NCI-H2196 (cell line): Measurements from ENCODE around the gene MGAT3.

Experiments used
- DNase-seq: peaks from one replicate; lab custom pipeline; 2025; ENCODE audit not compliant: unreplicated experiment; lab: John Stamatoyannopoulos, UW

Gene MGAT3

GRCh38 chr22:39427751-39428596, 28.8 kb upstream of the MGAT3 start:
- no peak for DNase-seq

DNA sequence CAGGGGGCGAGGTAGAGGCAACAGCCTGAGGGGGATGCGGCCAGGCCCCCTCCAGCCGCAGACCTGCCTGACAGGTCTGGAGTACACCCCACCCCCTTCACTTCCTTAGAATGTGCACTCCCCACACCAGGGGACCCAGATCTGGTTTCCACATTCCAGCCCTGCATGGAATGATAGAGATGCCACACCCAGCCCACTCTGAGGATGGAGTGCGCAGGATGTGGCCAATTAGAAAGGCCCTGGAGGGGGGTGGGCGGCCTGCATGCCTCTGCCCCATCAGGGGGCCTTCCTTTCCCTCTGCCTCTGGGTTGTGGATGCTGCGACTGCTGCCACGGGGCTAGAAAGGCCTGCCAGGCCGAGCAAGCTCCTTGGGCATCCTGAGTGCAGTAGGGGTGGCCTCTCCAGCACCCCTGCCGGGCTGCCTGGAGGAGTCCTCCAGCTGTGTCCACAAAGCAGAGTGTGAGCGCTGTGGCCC, 28.2 kb upstream of the MGAT3 start:
- DNase-seq, result no peak

- DNase-seq, result no peak
Observed at GRCh38 chr22:39429186-39429585, 27.6 kb upstream of the MGAT3 start.

DNA sequence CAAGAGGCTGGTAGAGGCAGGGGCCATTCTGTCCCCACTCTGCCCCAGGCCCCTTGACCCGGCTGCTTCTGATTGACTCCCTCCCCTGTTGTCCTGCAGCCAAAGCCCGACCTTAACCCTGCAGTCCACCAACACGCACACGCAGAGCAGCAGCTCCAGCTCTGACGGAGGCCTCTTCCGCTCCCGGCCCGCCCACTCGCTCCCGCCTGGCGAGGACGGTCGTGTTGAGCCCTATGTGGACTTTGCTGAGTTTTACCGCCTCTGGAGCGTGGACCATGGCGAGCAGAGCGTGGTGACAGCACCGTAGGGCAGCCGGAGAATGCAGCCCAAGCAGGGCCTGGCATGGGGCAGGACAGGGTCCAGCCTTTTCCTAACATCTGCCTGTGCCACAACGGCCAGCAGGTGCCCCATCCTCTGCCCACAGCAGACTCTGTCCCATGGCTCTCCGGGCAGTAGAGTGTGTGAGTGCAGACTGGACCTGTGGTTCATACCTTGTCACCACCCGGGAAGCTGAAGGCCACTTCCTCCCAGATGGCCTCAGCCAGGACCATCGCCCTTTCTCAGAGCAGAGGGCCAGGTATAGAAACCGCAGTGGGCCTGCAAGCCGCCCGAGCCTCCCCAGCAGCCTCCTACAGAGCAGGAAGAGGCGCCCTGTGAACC, 26.8 kb upstream of the MGAT3 start:
- DNase-seq, result no peak

DNA sequence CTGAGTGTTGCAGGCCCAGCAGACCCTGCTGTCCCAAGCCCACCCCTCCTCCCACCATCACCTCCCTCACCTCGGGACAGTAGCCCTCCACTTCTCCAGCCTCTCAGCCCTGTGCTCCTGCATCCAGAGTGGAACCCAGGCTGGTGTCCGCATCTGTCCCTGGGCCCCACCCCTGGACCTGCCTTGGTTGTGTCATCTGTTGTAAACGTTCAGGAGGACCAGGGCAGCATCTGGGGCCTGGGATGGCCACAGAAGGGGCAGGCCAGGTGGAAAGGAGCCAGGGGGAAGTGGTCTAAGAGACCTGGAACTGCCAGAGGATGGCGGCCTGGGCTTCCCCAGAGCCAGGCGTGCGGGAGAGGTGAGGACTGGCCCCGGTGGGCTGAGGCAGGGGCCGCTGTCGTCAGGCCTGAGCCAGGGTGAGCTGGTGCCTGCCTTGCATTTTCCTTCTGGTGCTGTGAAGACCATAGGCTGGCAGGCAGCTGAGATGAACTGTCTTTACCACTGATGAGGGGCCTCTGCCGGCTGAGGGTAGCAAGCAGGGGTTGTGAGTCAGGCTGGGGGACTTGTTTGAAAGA, 26.1 kb upstream of the MGAT3 start:
- no peak for DNase-seq

DNA sequence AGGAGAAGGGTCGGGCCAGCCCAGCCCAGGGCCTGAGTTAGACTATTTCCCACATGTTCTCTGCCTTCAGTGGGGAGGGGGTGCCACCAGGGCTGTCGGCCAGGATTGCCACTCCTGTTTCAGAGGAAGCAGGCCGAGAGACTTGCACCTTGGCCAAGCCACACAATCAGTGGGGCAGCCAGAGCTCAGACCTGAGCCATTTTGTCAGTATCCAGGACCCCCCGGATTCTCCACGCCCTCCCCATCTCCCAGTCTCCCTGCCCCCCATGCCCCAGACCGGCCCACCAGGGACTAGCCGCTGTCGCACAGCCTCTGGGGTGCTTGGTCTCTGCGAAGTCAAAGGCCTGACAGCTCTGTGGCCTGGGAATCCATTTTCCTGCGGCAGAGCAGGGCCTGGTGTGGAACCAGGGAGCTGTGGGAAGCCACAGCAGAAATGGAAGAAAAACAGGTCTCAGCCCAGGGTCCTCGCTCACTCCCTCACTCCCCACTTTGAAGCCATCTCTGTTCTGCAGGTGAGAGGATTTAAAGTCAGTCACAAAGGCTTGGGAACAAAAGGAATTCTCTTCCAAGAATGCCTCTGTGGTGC, 25.5 kb upstream of the MGAT3 start:
- DNase-seq, result no peak

DNA sequence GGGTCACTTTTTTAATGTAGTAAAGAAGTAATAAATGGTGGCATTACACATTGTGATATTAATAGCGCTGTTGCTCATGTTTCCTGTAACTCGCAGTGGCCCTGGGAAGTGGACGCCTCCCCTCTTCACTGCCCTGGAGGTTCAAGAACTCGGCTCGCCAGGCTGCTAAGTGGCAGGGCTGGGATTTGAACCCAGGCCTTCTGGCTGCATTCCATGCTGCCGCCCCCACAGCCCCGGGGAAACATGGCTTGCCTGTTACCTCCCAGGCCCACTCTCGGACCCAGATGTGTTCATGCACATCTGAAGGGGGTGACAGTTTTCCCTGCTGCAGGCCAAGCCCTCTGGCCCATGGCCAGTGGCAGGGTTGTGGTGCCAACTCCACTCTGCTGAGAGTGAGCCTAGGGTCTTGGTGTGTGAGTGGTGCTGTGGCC, 25.0 kb upstream of the MGAT3 start:
- no peak for DNase-seq

- no peak for DNase-seq
Observed at GRCh38 chr22:39432361-39432811, 24.4 kb upstream of the MGAT3 start.

DNA sequence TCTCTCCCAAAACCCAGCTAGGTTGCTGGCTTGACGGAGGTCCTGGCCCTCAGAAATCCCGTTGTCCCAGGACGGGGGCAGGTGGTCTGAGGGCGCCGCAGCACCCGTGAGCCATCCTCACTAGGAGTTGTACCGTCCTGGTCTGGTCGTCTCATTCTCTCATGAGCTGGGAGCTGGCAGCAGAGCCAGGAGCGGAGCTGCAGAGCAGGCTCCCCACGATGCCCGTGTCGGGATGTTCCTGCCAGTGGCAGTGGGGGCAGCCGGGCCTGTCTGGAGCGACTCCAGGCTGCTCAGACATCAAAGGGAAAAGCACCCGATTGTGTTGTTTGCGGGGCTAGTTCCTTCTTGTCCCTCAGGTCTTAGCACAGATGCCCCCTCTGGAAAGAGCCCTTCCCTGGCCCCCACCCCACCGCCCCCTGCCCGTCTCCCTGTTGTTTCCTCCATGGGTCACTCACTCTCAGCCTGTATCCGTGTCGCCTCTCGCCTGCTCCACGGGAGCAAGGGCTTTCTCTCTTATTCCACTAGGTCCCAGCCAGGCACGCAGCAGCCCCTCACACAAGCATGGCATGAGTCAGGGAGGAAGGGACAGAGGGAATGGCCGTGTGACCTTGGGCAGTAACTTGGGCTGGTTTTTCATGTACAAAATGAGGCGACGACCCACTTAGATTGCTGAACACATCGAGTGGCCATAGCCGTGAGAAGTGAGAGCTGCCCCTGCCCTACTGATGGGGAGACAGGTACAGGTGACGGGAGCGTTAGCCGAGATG, 23.2 kb upstream of the MGAT3 start:
- no peak for DNase-seq

DNA sequence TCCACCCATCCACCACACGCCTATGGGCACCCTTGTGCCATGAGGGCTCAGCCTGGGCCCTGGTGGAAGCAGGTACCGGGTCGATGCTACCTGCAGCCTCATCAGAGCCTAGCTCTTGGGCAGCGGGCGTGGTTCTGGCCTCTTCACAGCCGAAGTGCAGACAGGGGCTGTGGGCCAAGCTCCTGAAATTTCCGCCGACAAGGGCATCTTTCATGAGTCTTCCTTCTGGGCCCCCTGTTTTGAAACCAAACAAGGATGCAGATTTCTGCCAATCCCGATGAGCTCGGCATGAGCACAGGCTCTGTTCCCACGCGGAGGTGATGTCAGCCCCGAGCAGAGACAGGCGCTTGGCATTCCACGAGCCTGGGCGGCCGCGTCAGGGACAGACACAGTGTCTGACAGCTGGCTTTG, 22.6 kb upstream of the MGAT3 start:
- DNase-seq, result no peak

DNA sequence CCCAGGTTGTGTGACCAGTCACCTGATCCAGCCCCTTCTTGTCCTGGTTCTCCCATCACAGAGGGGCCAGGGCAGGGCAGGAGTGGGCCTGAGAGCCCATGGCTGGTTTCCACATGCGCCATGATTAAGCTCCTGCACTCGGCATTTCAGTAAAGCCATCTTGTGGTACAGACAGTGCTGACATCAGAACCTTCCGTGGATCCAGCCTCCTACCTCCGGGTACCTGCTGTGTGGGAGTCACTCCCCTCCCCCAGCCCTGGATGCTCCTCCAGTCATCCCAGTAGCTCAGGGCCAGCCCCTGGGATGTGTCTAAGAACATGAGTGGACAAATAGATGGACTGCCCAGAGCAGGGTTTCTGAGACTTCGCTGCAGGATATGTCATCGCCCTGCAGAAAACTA, 22.1 kb upstream of the MGAT3 start:
- DNase-seq, result no peak

DNA sequence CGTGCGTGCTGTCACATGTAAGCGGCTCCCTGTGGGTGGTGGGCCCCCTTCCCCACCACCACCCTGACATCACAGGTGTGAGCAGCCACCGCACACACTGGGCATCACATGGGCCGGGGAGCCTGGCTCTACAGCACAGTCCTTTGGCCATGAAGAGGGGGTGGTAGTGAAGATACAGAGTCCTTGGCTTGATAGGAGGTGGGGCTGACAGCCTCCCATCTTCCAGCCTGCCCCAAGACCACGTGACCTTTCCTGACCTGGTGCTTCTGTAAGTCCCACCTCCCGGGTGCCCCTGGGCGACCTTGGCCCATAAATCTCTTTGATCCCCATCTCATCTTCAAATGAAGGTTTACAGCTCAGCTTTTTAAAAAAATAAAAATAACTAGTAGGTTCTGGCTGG, 21.2 kb upstream of the MGAT3 start:
- no peak for DNase-seq

DNA sequence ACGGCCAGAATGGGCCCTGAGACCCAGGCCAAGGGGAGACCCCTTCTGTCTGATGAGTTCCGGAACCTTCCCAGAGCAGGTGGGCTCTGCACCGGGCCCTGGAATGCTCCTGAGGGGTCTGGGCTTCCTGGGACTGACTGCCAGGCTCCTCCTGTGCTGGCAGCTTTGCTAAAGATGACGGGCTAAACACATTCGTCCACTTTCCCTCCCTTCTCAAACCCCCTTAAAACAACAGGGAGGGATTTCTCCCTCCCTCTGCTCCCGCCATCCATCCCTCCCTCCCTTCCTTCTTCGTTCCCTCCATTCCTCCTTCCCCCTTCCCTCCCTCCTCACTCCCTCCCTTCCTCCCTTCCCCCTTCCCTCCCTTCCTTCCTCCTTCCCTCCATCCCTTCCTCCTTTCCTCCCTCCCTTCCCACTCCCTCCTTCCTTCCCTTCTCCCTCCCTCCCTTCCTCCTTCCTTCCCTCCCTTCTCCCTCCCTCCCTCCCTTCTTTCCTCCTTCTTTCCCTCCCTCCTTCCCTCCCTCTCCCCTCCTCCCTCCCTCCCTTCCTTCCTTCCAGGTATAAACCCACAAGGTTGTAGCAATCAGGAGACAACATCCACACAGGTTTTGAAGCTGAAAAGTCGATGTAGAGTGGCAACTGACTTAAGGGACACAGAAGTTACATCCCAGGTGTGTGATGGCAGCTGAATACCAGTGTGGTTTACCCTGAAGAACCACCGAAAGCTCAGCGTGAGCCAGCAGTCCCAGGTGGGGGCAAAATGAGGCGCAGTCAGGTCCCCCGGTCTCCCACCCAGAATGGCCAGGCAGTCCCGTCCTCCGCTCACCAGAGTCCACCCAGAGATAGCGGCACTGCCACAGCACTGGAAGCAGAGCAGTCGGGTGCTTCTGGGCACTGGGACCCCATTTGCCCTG, 18.8 kb upstream of the MGAT3 start:
- no peak for DNase-seq

GRCh38 chr22:39439170-39439569, 17.6 kb upstream of the MGAT3 start:
- no peak for DNase-seq

GRCh38 chr22:39443398-39443797, 13.4 kb upstream of the MGAT3 start:
- DNase-seq, result no peak

GRCh38 chr22:39444247-39444800, 12.5 kb upstream of the MGAT3 start:
- no peak for DNase-seq

DNA sequence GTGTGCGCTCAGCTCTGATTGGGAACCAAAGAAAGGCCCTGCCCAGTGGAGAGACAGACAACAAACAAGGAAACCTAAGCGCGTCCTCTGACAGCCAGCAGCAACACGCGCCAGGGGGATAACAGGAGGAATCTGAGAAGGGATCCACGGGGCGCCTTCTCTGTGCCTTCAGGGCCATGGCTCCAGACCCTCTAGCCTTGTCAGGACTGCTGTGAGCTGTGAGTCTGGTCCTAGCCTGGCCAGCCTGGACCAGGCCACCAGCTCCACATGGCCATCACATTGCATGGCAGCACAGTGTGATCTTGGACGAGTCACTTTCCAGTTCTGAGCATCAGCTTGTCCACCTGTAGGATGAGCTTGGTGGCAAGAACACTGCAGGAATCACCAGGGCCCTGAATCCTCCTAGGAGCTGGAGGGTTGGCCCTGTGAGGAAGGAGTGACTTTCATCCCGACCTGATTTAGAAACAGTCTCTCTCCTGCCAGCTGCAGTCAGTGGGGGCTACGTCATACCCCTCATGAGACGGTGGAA, 11.8 kb upstream of the MGAT3 start:
- DNase-seq, result no peak

DNA sequence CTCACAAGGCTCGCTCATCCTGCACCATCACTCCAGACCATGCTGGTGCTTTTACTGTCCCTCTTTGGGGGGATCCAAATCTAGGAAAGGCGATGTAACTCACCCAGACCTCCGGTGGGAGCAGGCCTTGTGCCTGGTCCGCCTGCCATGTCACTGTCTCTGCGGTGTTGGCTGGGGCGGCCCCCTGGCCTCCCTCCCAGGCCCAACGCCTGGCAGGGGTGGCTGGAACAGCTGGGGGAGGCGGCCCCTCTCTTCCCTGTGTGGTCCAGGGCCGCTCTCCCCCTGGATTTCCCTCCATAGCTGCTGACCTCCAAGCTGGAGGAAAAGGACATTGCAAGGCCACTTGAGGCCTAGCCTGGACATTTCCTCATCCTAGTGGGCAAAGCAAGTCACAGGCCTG, 11.1 kb upstream of the MGAT3 start:
- no peak for DNase-seq

DNA sequence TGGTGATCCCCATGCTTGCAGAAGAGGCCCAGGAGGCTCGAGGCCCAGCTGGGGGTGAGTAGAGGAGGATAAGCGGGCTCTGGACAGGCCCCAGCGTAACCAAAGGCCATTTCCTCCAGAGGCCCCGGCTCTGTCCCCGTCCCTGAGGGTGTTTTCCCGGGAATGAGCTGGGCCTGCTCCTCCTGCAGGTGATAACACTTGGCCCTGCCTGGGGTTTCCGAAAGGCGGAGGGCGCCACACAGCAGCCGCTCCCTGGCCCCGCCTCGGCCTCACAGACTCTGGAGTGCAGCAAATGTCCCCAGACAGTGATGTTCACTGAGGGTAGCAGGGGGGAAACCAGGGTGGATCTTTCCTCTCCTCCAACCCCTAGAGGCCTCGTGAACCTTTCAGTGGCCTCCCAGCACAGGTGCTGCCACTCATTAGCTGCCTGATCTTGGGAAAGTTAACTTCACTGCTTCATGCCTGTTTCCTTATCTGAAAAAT, 10.5 kb upstream of the MGAT3 start:
- no peak for DNase-seq
